WI38 (cell line): ENCODE results near the gene NRROS.

Experiments
- H3K4me3 ChIP-seq: 2 replicates; pipeline ENCODE4 v1.5.1; 2011; ENCODE audit warnings: low read depth, mild to moderate bottlenecking, control low read depth, low read length
- CTCF ChIP-seq: IDR thresholded peaks from 2 replicates; pipeline ENCODE4 v1.5.1; 2012; ENCODE audit warnings: low read depth, mild to moderate bottlenecking, control low read depth, low read length

The NRROS gene

DNA sequence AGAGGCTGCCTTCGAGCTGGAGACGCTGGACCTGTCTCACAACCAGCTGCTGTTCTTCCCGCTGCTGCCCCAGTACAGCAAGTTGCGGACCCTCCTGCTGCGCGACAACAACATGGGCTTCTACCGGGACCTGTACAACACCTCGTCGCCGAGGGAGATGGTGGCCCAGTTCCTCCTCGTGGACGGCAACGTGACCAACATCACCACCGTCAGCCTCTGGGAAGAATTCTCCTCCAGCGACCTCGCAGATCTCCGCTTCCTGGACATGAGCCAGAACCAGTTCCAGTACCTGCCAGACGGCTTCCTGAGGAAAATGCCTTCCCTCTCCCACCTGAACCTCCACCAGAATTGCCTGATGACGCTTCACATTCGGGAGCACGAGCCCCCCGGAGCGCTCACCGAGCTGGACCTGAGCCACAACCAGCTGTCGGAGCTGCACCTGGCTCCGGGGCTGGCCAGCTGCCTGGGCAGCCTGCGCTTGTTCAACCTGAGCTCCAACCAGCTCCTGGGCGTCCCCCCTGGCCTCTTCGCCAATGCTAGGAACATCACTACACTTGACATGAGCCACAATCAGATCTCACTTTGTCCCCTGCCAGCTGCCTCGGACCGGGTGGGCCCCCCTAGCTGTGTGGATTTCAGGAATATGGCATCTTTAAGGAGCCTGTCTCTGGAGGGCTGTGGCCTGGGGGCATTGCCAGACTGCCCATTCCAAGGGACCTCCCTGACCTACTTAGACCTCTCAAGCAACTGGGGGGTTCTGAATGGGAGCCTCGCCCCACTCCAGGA lies 21.1 kb downstream of the NRROS start:
- no peak overlapping the region for H3K4me3 ChIP-seq
- no peak for TF ChIP-seq CTCF

- H3K4me3 ChIP-seq, result no peak overlapping the region
- no peak for TF ChIP-seq CTCF
These were observed 21.9 kb downstream of the NRROS start for GRCh38 chr3:196661400-196661799.

- no peak overlapping the region for H3K4me3 ChIP-seq
- no peak for TF ChIP-seq CTCF
These were observed 22.5 kb downstream of the NRROS start for GRCh38 chr3:196662033-196662432.

GRCh38 chr3:196662711-196663571 lies 23.4 kb downstream of the NRROS start:
- no peak overlapping the region for H3K4me3 ChIP-seq
- no peak for TF ChIP-seq CTCF

DNA sequence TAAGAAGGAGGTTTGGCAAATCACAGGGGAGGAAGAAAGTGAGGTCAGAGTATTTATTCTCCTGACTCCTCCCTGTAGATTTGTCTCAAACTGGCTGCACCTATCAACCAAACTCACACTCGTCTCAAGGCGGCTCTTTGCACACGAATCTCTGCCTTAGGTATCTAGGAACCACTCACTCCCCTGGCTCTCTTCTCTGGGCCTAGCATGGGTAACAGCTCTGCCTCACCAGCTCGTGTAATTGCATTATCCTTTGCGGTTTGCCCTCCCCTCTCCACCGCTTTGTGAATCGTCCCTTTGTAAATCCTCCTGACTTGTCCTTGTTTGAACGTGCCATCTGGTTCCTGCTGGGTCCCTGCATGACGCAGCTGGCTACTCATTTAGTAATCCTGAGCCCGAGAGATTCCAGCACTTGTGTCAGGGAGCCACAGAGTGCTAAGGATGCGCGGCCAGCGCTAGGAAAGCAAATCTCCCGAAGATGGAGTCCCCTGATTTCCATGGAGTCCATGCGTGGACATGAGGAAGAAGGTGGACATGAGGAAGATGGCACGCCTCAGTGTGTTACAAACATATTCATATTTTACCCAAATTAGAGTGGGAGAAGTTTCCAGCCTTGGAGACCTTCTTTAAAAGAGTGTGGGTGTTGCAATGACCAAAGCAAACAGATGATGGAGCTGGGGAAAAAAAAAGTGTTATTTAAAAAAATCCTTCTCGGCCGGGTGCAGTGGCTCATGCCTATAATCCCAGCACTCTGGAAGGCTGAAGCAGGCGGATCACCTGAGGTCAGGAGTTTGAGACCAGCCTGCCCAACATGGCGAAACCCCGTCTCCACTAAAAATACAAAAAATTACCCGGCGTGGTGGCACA lies 26.7 kb downstream of the NRROS start:
- no peak overlapping the region for H3K4me3 ChIP-seq
- no peak for TF ChIP-seq CTCF

GRCh38 chr3:196667056-196667825 lies 27.7 kb downstream of the NRROS start:
- no peak for TF ChIP-seq CTCF
- H3K4me3 ChIP-seq, result no peak overlapping the region
